ENCODE results near the gene ANKLE2.

The ANKLE2 gene

DNA sequence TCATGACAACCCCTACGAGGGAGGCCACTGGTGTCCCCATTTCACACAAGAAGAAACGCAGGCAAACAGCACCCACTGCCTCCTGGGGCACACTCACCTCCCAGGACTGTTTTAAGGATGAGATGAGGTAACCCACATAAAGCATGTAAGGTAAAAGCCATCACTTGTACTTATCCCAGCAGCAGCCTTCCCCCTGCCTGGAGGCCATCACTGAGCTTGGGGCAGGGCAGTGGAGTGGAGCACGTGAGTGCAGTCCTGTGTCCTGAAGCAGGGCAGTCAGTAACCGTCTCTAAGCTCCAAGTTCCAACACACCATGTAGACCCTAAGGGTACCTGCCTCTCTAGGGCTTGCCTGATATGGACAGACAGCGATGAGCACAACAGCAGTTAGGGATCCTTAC is 76.2 kb downstream of the ANKLE2 start:
- DNase-seq, result no peak

GRCh38 chr12:132677492-132677891 is 84.1 kb downstream of the ANKLE2 start:
- no peak for DNase-seq

- DNase-seq, result no peak
Measured at GRCh38 chr12:132675757-132676432, 85.7 kb downstream of the ANKLE2 start.
